Hepatocyte (in vitro differentiated cells): ENCODE measurements around the gene NXPH2. TPM values are rescaled to one million over a fixed set of nuclear protein-coding genes. Genes with fewer than 3 reads are reported as not detected.

Experiments used
- DNase-seq: peaks from one replicate; pipeline ENCODE4 v3.0.0-alpha.2; 2016; ENCODE audit warnings: low spot score
- H2AFZ ChIP-seq: fragments of 200-600 bp; sonication (generic); 2 replicates; pipeline ENCODE4 v1.6.0; 2016; ENCODE audit warnings: antibody characterized with exemption, mild to moderate bottlenecking
- H3K27ac ChIP-seq: fragments of 200-600 bp; sonication (generic); 2 replicates; pipeline ENCODE4 v1.5.1; 2016; ENCODE audit warnings: mild to moderate bottlenecking
- H3K27me3 ChIP-seq: fragments of 200-600 bp; sonication (generic); 2 replicates; pipeline ENCODE4 v1.6.1; 2016
- H3K36me3 ChIP-seq: fragments of 200-600 bp; sonication (generic); replicated peaks from 2 replicates; pipeline ENCODE4 v1.5.1; 2016; ENCODE audit warnings: low read depth; ENCODE audit not compliant: insufficient read depth
- H3K4me1 ChIP-seq: fragments of 200-600 bp; sonication (generic); 2 replicates; pipeline ENCODE4 v1.5.1; 2016; ENCODE audit warnings: mild to moderate bottlenecking, moderate library complexity; ENCODE audit not compliant: insufficient read depth
- H3K4me2 ChIP-seq: fragments of 200-600 bp; sonication (generic); 2 replicates; pipeline ENCODE4 v1.6.0; 2016
- H3K4me3 ChIP-seq: fragments of 200-600 bp; sonication (generic); 2 replicates; pipeline ENCODE4 v1.5.1; 2016; ENCODE audit warnings: mild to moderate bottlenecking
- H3K79me2 ChIP-seq: fragments of 200-600 bp; sonication (generic); 2 replicates; pipeline ENCODE4 v1.6.0; 2017; ENCODE audit warnings: mild to moderate bottlenecking
- H3K9me2 ChIP-seq: fragments of 200-600 bp; sonication (generic); replicated peaks from 2 replicates; pipeline ENCODE4 v1.6.0; 2017; ENCODE audit warnings: mild to moderate bottlenecking; ENCODE audit not compliant: insufficient read depth
- H3K9me3 ChIP-seq: fragments of 200-600 bp; sonication (generic); 2 replicates; pipeline ENCODE4 v1.5.1; 2016; ENCODE audit warnings: low read depth, mild to moderate bottlenecking
- H4K20me1 ChIP-seq: fragments of 200-600 bp; sonication (generic); 2 replicates; pipeline ENCODE4 v1.6.0; 2016; ENCODE audit warnings: mild to moderate bottlenecking; ENCODE audit not compliant: insufficient read depth, poor library complexity, severe bottlenecking
- CTCF ChIP-seq: fragments of 200-600 bp; sonication (generic); IDR thresholded peaks from 2 replicates; pipeline ENCODE4 v1.5.1; 2016; ENCODE audit warnings: antibody characterized with exemption, mild to moderate bottlenecking; ENCODE audit not compliant: poor library complexity
- EZH2 ChIP-seq: fragments of 200-600 bp; sonication (generic); IDR thresholded peaks from 2 replicates; pipeline ENCODE4 v1.6.1; 2016; ENCODE audit warnings: antibody characterized with exemption, mild to moderate bottlenecking, borderline replicate concordance
- EZH2phosphoT487 ChIP-seq: fragments of 200-600 bp; sonication (generic); IDR thresholded peaks from one replicate; pipeline ENCODE4 v1.6.1; 2018; ENCODE audit warnings: antibody characterized with exemption, mild to moderate bottlenecking, low read depth, moderate library complexity; ENCODE audit not compliant: unreplicated experiment, severe bottlenecking
- WGBS: methylation state at CpG from one replicate; pipeline ENCODE4 v1.1.6; 2016; ENCODE audit warnings: low lambda C conversion rate; ENCODE audit errors: missing lambda C conversion rate; 5-methylcytosine and 5-hydroxymethylcytosine counted together
- polyA plus RNA-seq: library from polyadenylated mRNA; unstranded; fragments of >200 nt; fragmentation: Nextera tagmentation; extraction: Ambion mirVana; gene quantifications from 2 replicates; pipeline ENCODE4 v1.2.1, GENCODE V29; 2016
- total RNA-seq: library from RNA; depleted of rRNA; stranded (reverse); fragments of >200 nt; gene quantifications from 2 replicates; pipeline ENCODE4 v1.2.3, GENCODE V29; 2014

Gene NXPH2
- total and polyA plus RNA-seq, 2 experiments from 2014 or later = 1.5 to 6.3 TPM

- Histone ChIP-seq H3K36me3 (no peaks in the 10 kb centered on the region), H3K9me3 (no peaks in the 10 kb centered on the region), H3K4me3 (no peak overlapping the region), H3K9me2 (no peaks in the 10 kb centered on the region), H3K79me2 (no peaks in the 10 kb centered on the region), H2AFZ (no peak overlapping the region), H3K4me2 (no peak overlapping the region), H3K27me3 (no peaks in the 10 kb centered on the region), H3K4me1 (no peaks in the 10 kb centered on the region), H3K27ac (no peak overlapping the region), H4K20me1 (no peaks in the 10 kb centered on the region)
- DNase-seq = no peak
- 88% methylated on average over 6 of the region's 6 CpGs for WGBS
- TF ChIP-seq EZH2 (no peak), CTCF (no peak), EZH2phosphoT487 (no peak)
These were observed 81.8 kb downstream of the NXPH2 start for GRCh38 chr2:138698428-138698827.

- no peaks in the 10 kb centered on the region for H3K27me3 ChIP-seq
- no peaks in the 10 kb centered on the region for H3K79me2 ChIP-seq
- H3K4me1 ChIP-seq = no peaks in the 10 kb centered on the region
- no peak overlapping the region for H3K4me2 ChIP-seq
- no peaks in the 10 kb centered on the region for H4K20me1 ChIP-seq
- TF ChIP-seq EZH2 = no peak
- no peaks in the 10 kb centered on the region for H3K9me3 ChIP-seq
- H2AFZ ChIP-seq = no peak overlapping the region
- 100% methylated on average over 1 of the region's 1 CpG for WGBS
- H3K27ac ChIP-seq = no peak overlapping the region
- H3K36me3 ChIP-seq = no peaks in the 10 kb centered on the region
- DNase-seq = no peak
- H3K9me2 ChIP-seq = no peaks in the 10 kb centered on the region
- H3K4me3 ChIP-seq = no peak overlapping the region
These were observed 88.5 kb downstream of the NXPH2 start for GRCh38 chr2:138691667-138692066.

- TF ChIP-seq CTCF (no peak), EZH2 (no peak), EZH2phosphoT487 (no peak)
- Histone ChIP-seq H3K4me1 (no peaks in the 10 kb centered on the region), H3K27ac (no peak overlapping the region), H3K9me3 (no peaks in the 10 kb centered on the region), H3K9me2 (no peaks in the 10 kb centered on the region), H3K36me3 (no peaks in the 10 kb centered on the region), H3K4me3 (no peak overlapping the region), H2AFZ (no peak overlapping the region), H3K4me2 (no peak overlapping the region), H3K27me3 (no peaks in the 10 kb centered on the region), H3K79me2 (no peaks in the 10 kb centered on the region), H4K20me1 (no peaks in the 10 kb centered on the region)
- no peak for DNase-seq
- 57% methylated on average over 4 of the region's 4 CpGs for WGBS
These were observed 90.5 kb downstream of the NXPH2 start for GRCh38 chr2:138689705-138690104.

- no peaks in the 10 kb centered on the region for H3K9me2 ChIP-seq
- H4K20me1 ChIP-seq = no peaks in the 10 kb centered on the region
- no peaks in the 10 kb centered on the region for H3K27me3 ChIP-seq
- no peak overlapping the region for H3K4me3 ChIP-seq
- DNase-seq = no peak
- no peaks in the 10 kb centered on the region for H3K79me2 ChIP-seq
- no peak overlapping the region for H3K27ac ChIP-seq
- H3K4me1 ChIP-seq = no peaks in the 10 kb centered on the region
- no peaks in the 10 kb centered on the region for H3K36me3 ChIP-seq
- no peak overlapping the region for H3K4me2 ChIP-seq
- WGBS = 93% methylated on average over 2 of the region's 2 CpGs
- no peak overlapping the region for H2AFZ ChIP-seq
- H3K9me3 ChIP-seq = no peaks in the 10 kb centered on the region
- TF ChIP-seq EZH2 = no peak
- TF ChIP-seq CTCF = no peak
- no peak for TF ChIP-seq EZH2phosphoT487
These were observed 98.0 kb downstream of the NXPH2 start for GRCh38 chr2:138682163-138682562.
